Measurements from ENCODE around the gene TECPR1.

Gene TECPR1

GRCh38 chr7:98225913-98226614 is 26.0 kb downstream of the TECPR1 start:
- TF ChIP-seq TCF12 (IDR thresholded peaks at IDR 0.05; ENCODE audit: low read depth) (no peak), USF1 (IDR thresholded peaks at IDR 0.05) (no peak), EP300 (IDR thresholded peaks at IDR 0.05; ENCODE audit: borderline replicate concordance) (no peak), TEAD4 (IDR thresholded peaks at IDR 0.05) (no peak), FOXM1 (IDR thresholded peaks at IDR 0.05; ENCODE audit: borderline replicate concordance, low read depth) (no peak), CREB1 (IDR thresholded peaks at IDR 0.05; ENCODE audit: low read depth) (no peak), REST (IDR thresholded peaks at IDR 0.05; ENCODE audit: low read depth) (no peak), YY1 (IDR thresholded peaks at IDR 0.05; ENCODE audit: low read depth) (no peak), MAX (IDR thresholded peaks at IDR 0.05) (no peak), NFIC (IDR thresholded peaks at IDR 0.05) (no peak), EGR1 (IDR thresholded peaks at IDR 0.05) (no peak)

- TF ChIP-seq TEAD4 (IDR thresholded peaks at IDR 0.05), result no peak
- no peak for TF ChIP-seq FOXM1 (IDR thresholded peaks at IDR 0.05; ENCODE audit: borderline replicate concordance, low read depth)
- TF ChIP-seq REST (IDR thresholded peaks at IDR 0.05; ENCODE audit: low read depth), result no peak
- no peak for TF ChIP-seq RAD21 (IDR thresholded peaks at IDR 0.05; ENCODE audit: low read depth)
- no peak for TF ChIP-seq CEBPB (IDR thresholded peaks at IDR 0.05)
- TF ChIP-seq MAX (IDR thresholded peaks at IDR 0.05), result no peak
Observed at GRCh38 chr7:98224701-98225181, 27.3 kb downstream of the TECPR1 start.

GRCh38 chr7:98223898-98224700 is 27.9 kb downstream of the TECPR1 start:
- TF ChIP-seq EGR1 (IDR thresholded peaks at IDR 0.05) (no peak), ZBTB7A (IDR thresholded peaks at IDR 0.05; ENCODE audit: low read depth) (no peak), REST (IDR thresholded peaks at IDR 0.05; ENCODE audit: low read depth) (no peak), EP300 (IDR thresholded peaks at IDR 0.05; ENCODE audit: borderline replicate concordance) (no peak), TEAD4 (IDR thresholded peaks at IDR 0.05) (no peak), NFIC (IDR thresholded peaks at IDR 0.05) (no peak)

- TF ChIP-seq ZBTB7A (IDR thresholded peaks at IDR 0.05; ENCODE audit: low read depth), result no peak
- TF ChIP-seq RAD21 (IDR thresholded peaks at IDR 0.05; ENCODE audit: low read depth), result no peak
- no peak for TF ChIP-seq CREB1 (IDR thresholded peaks at IDR 0.05; ENCODE audit: low read depth)
- TF ChIP-seq YY1 (IDR thresholded peaks at IDR 0.05; ENCODE audit: low read depth), result no peak
- no peak for TF ChIP-seq USF1 (IDR thresholded peaks at IDR 0.05)
- TF ChIP-seq TEAD4 (IDR thresholded peaks at IDR 0.05), result no peak
- no peak for TF ChIP-seq FOXM1 (IDR thresholded peaks at IDR 0.05; ENCODE audit: borderline replicate concordance, low read depth)
- TF ChIP-seq EGR1 (IDR thresholded peaks at IDR 0.05), result no peak
- TF ChIP-seq CEBPB (IDR thresholded peaks at IDR 0.05), result no peak
- no peak for TF ChIP-seq EP300 (IDR thresholded peaks at IDR 0.05; ENCODE audit: borderline replicate concordance)
- no peak for TF ChIP-seq REST (IDR thresholded peaks at IDR 0.05; ENCODE audit: low read depth)
- TF ChIP-seq MAX (IDR thresholded peaks at IDR 0.05), result no peak
- no peak for TF ChIP-seq NFIC (IDR thresholded peaks at IDR 0.05)
Observed at GRCh38 chr7:98223351-98223897, 28.6 kb downstream of the TECPR1 start.

Data from Ishikawa (cell line).